Ecto neural progenitor cell (in vitro differentiated cells): Measurements from ENCODE around the gene SH3PXD2B.
"Not testable (repeated sequence)": the region's sequence is repeated elsewhere in the genome, so short reads cannot be mapped to it uniquely, and the experiment has no call there.

Source experiments
- DNase-seq: peaks from one replicate; pipeline ENCODE4 v3.0.0-alpha.2; 2018; ENCODE audit warnings: low spot score

SH3PXD2B gene

GRCh38 chr5:172417983-172418630, 36.2 kb downstream of the SH3PXD2B start:
- no peak for DNase-seq

- DNase-seq, result no peak
Measured at GRCh38 chr5:172417130-172417841, 37.0 kb downstream of the SH3PXD2B start.

GRCh38 chr5:172415362-172416275, 38.7 kb downstream of the SH3PXD2B start:
- DNase-seq, result no peak

- DNase-seq, result no peak
Measured at GRCh38 chr5:172414531-172415361, 39.6 kb downstream of the SH3PXD2B start.

- no peak for DNase-seq
Measured at GRCh38 chr5:172413601-172414171, 40.6 kb downstream of the SH3PXD2B start.

- DNase-seq, result no peak
Measured at GRCh38 chr5:172412724-172413286, 41.5 kb downstream of the SH3PXD2B start.

- DNase-seq, result no peak
Measured at GRCh38 chr5:172411484-172412072, 42.7 kb downstream of the SH3PXD2B start.

GRCh38 chr5:172410662-172411483, 43.5 kb downstream of the SH3PXD2B start:
- no peak for DNase-seq

- DNase-seq, result no peak
Measured at GRCh38 chr5:172410160-172410559, 44.2 kb downstream of the SH3PXD2B start.

GRCh38 chr5:172409477-172409876, 44.8 kb downstream of the SH3PXD2B start:
- not testable (repeated sequence) for DNase-seq

- no peak for DNase-seq
Measured at GRCh38 chr5:172407822-172408221, 46.5 kb downstream of the SH3PXD2B start.

- no peak for DNase-seq
Measured at GRCh38 chr5:172407241-172407691, 47.1 kb downstream of the SH3PXD2B start.

- DNase-seq, result no peak
Measured at GRCh38 chr5:172405226-172406107, 48.9 kb downstream of the SH3PXD2B start.

- DNase-seq, result no peak
Measured at GRCh38 chr5:172404746-172405145, 49.6 kb downstream of the SH3PXD2B start.

GRCh38 chr5:172403817-172404216, 50.5 kb downstream of the SH3PXD2B start:
- no peak for DNase-seq

GRCh38 chr5:172403189-172403796, 51.0 kb downstream of the SH3PXD2B start:
- DNase-seq, result peak; percentile 56

- no peak for DNase-seq
Measured at GRCh38 chr5:172402531-172403188, 51.7 kb downstream of the SH3PXD2B start.

GRCh38 chr5:172402031-172402430, 52.3 kb downstream of the SH3PXD2B start:
- not testable (repeated sequence) for DNase-seq
